Measurements from ENCODE around the gene TMEM129. TPM values are rescaled to one million over a fixed set of nuclear protein-coding genes. Genes with fewer than 3 reads are reported as not detected.

The TMEM129 gene
- total RNA-seq, 2 experiments from 2014 or later, result 39.2 to 44.0 TPM

GRCh38 chr4:1669270-1669669 lies 51.9 kb downstream of the TMEM129 start:
- BruUV-seq (replicated peaks), result no TSS peak
- intact Hi-C loops (cut with micrococcal nuclease; ENCODE audit: unreplicated experiment), result no loop called here
- no peak for TF ChIP-seq EZH2phosphoT487 (IDR thresholded peaks at IDR 0.05; ENCODE audit: borderline replicate concordance, low read depth, low read length)
- TF ChIP-seq CTCF (conservative IDR thresholded peaks at IDR 0.05; ENCODE audit: low read length), result no peak
- no peaks in the 10 kb centered on the region for H3K4me1 ChIP-seq (ENCODE audit: insufficient read depth, low read length, poor library complexity, severe bottlenecking)
- no peaks in the 10 kb centered on the region for H3K36me3 ChIP-seq (ENCODE audit: insufficient read depth, low read length)
- no peak overlapping the region for H3K27ac ChIP-seq (ENCODE audit: low read depth, low read length, poor library complexity, severe bottlenecking)
- POLR2A ChIA-PET, result no interaction called here
- no peaks in the 10 kb centered on the region for H3K9me2 ChIP-seq (ENCODE audit: insufficient read depth, low read length)
- H3K4me3 ChIP-seq (ENCODE audit: low read depth, low read length, poor library complexity, severe bottlenecking), result no peak overlapping the region
- H4K20me1 ChIP-seq (ENCODE audit: insufficient read depth, low read length), result no peaks in the 10 kb centered on the region
- H3K79me2 ChIP-seq (ENCODE audit: insufficient read depth, low read depth, low read length), result no peaks in the 10 kb centered on the region
- CTCF ChIA-PET (ENCODE audit: unreplicated experiment), result no interaction called here
- H2AFZ ChIP-seq (ENCODE audit: low read length), result no peak overlapping the region
- H3K9me3 ChIP-seq (ENCODE audit: low read length), result 0 out of 2 replicates have a peak, but pooled peaks cover 3% of the 10 kb centered on the region
- H3K4me2 ChIP-seq (ENCODE audit: low read length), result no peak overlapping the region
- no peak for DNase-seq (ENCODE audit: low spot score)

GRCh38 chr4:1668488-1668840 lies 52.7 kb downstream of the TMEM129 start:
- DNase-seq (ENCODE audit: low spot score), result no peak
- CTCF ChIA-PET (ENCODE audit: unreplicated experiment), result no interaction called here
- POLR2A ChIA-PET, result no interaction called here
- Histone ChIP-seq H3K4me3 (ENCODE audit: low read depth, low read length, poor library complexity, severe bottlenecking) (no peak overlapping the region), H3K79me2 (ENCODE audit: insufficient read depth, low read depth, low read length) (no peaks in the 10 kb centered on the region), H3K36me3 (ENCODE audit: insufficient read depth, low read length) (no peaks in the 10 kb centered on the region), H2AFZ (ENCODE audit: low read length) (no peak overlapping the region), H4K20me1 (ENCODE audit: insufficient read depth, low read length) (no peaks in the 10 kb centered on the region), H3K9me3 (ENCODE audit: low read length) (0 out of 2 replicates have a peak, but pooled peaks cover 3% of the 10 kb centered on the region), H3K4me1 (ENCODE audit: insufficient read depth, low read length, poor library complexity, severe bottlenecking) (no peaks in the 10 kb centered on the region), H3K27ac (ENCODE audit: low read depth, low read length, poor library complexity, severe bottlenecking) (no peak overlapping the region), H3K9me2 (ENCODE audit: insufficient read depth, low read length) (no peaks in the 10 kb centered on the region), H3K4me2 (ENCODE audit: low read length) (no peak overlapping the region)
- intact Hi-C loops (cut with micrococcal nuclease; ENCODE audit: unreplicated experiment), result no loop called here
- BruUV-seq (replicated peaks), result no TSS peak
- TF ChIP-seq EZH2phosphoT487 (IDR thresholded peaks at IDR 0.05; ENCODE audit: borderline replicate concordance, low read depth, low read length) (no peak), CTCF (conservative IDR thresholded peaks at IDR 0.05; ENCODE audit: low read length) (no peak)

GRCh38 chr4:1667273-1667672 lies 53.9 kb downstream of the TMEM129 start:
- intact Hi-C loops (cut with micrococcal nuclease; ENCODE audit: unreplicated experiment), result no loop called here

More at GRCh38 chr4:1667273-1667672, 53.9 kb downstream of the TMEM129 start:
- no peak for TF ChIP-seq CTCF (conservative IDR thresholded peaks at IDR 0.05; ENCODE audit: low read length)
- TF ChIP-seq EZH2phosphoT487 (IDR thresholded peaks at IDR 0.05; ENCODE audit: borderline replicate concordance, low read depth, low read length), result no peak
- Histone ChIP-seq H3K27ac (ENCODE audit: low read depth, low read length, poor library complexity, severe bottlenecking) (no peak overlapping the region), H3K79me2 (ENCODE audit: insufficient read depth, low read depth, low read length) (no peaks in the 10 kb centered on the region), H4K20me1 (ENCODE audit: insufficient read depth, low read length) (no peaks in the 10 kb centered on the region), H3K4me3 (ENCODE audit: low read depth, low read length, poor library complexity, severe bottlenecking) (no peak overlapping the region), H3K4me2 (ENCODE audit: low read length) (no peak overlapping the region), H3K4me1 (ENCODE audit: insufficient read depth, low read length, poor library complexity, severe bottlenecking) (no peaks in the 10 kb centered on the region), H3K9me2 (ENCODE audit: insufficient read depth, low read length) (no peaks in the 10 kb centered on the region), H2AFZ (ENCODE audit: low read length) (no peak overlapping the region), H3K36me3 (ENCODE audit: insufficient read depth, low read length) (no peaks in the 10 kb centered on the region), H3K9me3 (ENCODE audit: low read length) (0 out of 2 replicates have a peak, but pooled peaks cover 3% of the 10 kb centered on the region)
- no TSS peak for BruUV-seq (replicated peaks)
- CTCF ChIA-PET (ENCODE audit: unreplicated experiment), result no interaction called here
- DNase-seq (ENCODE audit: low spot score), result no peak
- POLR2A ChIA-PET, result no interaction called here

Data from OCI-LY7 (cell line).